T-cell (primary cell): ENCODE data around the gene MLXIPL. TPM values are rescaled to one million over a fixed set of nuclear protein-coding genes. Genes with fewer than 3 reads are reported as not detected.

Experiments
- ATAC-seq, 4 experiments: fragments of 200-7000 bp in 3 of 4; fragments of 150-1000 bp in 1 of 4; cut with Tn5 transposase; replicated peaks in 1 of 4; 1 replicate in 3 of 4; 2 replicates in 1 of 4; pipeline ENCODE4 v1.10.0; 2021; ENCODE audit warnings: moderate library complexity in 3 of 4, mild to moderate bottlenecking in 2 of 4, moderate number of reproducible peaks in 1 of 4
- CTCF ChIA-PET, 2 donors: fragments of 300-600 bp; sonication (Branson Sonifier 250); formaldehyde crosslinking; loops; one replicate each; lab custom pipeline; 2022; ENCODE audit warnings: antibody characterized with exemption in 2 of 2; lab: Charles Lee
- POLR2A ChIA-PET, 2 donors: fragments of 300-600 bp; sonication (Branson Sonifier 250); formaldehyde crosslinking; loops; one replicate each; lab custom pipeline; 2022; ENCODE audit warnings: antibody characterized with exemption in 2 of 2; lab: Charles Lee
- DNase-seq, 35 experiments: peaks; one replicate each; pipeline versions ENCODE4 v3.0.0 to v3.0.0-alpha.2; 2013 to 2023
- H3K27ac ChIP-seq: one replicate; pipeline ENCODE4 v1.5.1; 2013; ENCODE audit warnings: low read length
- H3K27me3 ChIP-seq, 2 experiments: replicated peaks in 1 of 2; 1 replicate in 1 of 2; 2 replicates in 1 of 2; pipeline versions ENCODE4 v1.6.1 to v1.7.0; 2013; ENCODE audit warnings: low read length in 1 of 2, mixed read lengths in 1 of 2; ENCODE audit not compliant: control insufficient read depth in 2 of 2, insufficient read depth in 2 of 2; ENCODE audit errors: extremely low read depth in 1 of 2
- H3K36me3 ChIP-seq, 2 donors: 1 replicate in 1 of 2; 2 replicates in 1 of 2; pipeline versions ENCODE4 v1.6.1 to v1.7.0; 2013; ENCODE audit warnings: low read length in 1 of 2; ENCODE audit not compliant: control insufficient read depth in 2 of 2, insufficient read depth in 1 of 2; ENCODE audit errors: extremely low read depth in 1 of 2
- H3K4me1 ChIP-seq, 2 experiments: 1 replicate in 1 of 2; 2 replicates in 1 of 2; pipeline versions ENCODE4 v1.6.1 to v1.7.0; 2013; ENCODE audit warnings: low read length in 2 of 2, mixed read lengths in 1 of 2; ENCODE audit not compliant: insufficient read depth in 2 of 2, control insufficient read depth in 1 of 2; ENCODE audit errors: extremely low read depth in 1 of 2
- H3K4me3 ChIP-seq, 2 donors: 1 replicate in 1 of 2; 2 replicates in 1 of 2; pipeline versions ENCODE4 v1.5.1 to v1.7.0; 2013; ENCODE audit warnings: mild to moderate bottlenecking in 2 of 2, low read length in 1 of 2, moderate library complexity in 1 of 2; ENCODE audit not compliant: control insufficient read depth in 1 of 2; ENCODE audit errors: extremely low read depth in 1 of 2
- H3K9me3 ChIP-seq: 2 replicates; pipeline ENCODE4 v1.7.0; 2013
- H3K27ac Mint-ChIP-seq, 2 donors: one replicate each; pipeline ENCODE4 v1.8.0; 2020 to 2021; ENCODE audit warnings: mild to moderate bottlenecking in 2 of 2, mixed read lengths in 2 of 2
- H3K27me3 Mint-ChIP-seq, 2 donors: one replicate each; pipeline ENCODE4 v1.8.0; 2021 to 2022; ENCODE audit warnings: mixed read lengths in 2 of 2
- H3K36me3 Mint-ChIP-seq: one replicate; pipeline ENCODE4 v1.8.0; 2021; ENCODE audit warnings: mixed read lengths
- H3K4me1 Mint-ChIP-seq, 3 donors: one replicate each; pipeline ENCODE4 v1.8.0; 2020 to 2022; ENCODE audit warnings: mixed read lengths in 3 of 3, mild to moderate bottlenecking in 1 of 3
- H3K4me3 Mint-ChIP-seq, 3 donors: one replicate each; pipeline ENCODE4 v1.8.0; 2020 to 2022; ENCODE audit warnings: mild to moderate bottlenecking in 3 of 3, mixed read lengths in 3 of 3, moderate library complexity in 3 of 3
- H3K9me3 Mint-ChIP-seq, 3 donors: one replicate each; pipeline ENCODE4 v1.8.0; 2020 to 2022; ENCODE audit warnings: mixed read lengths in 3 of 3
- WGBS: methylation state at CpG from one replicate; pipeline ENCODE4 v1.1.5; 2013; ENCODE audit warnings: missing lambda C conversion rate; ENCODE audit not compliant: insufficient coverage; 5-methylcytosine and 5-hydroxymethylcytosine counted together
- total RNA-seq, 35 experiments: library from RNA in 6 of 35; stranded (reverse) in 6 of 35; fragments of 120-200 nt in 1 of 35; gene quantifications; one replicate each; pipeline versions ENCODE4 v1.2.1 to v1.2.4 and lab custom pipeline; 2013 to 2026

MLXIPL gene, protein sequence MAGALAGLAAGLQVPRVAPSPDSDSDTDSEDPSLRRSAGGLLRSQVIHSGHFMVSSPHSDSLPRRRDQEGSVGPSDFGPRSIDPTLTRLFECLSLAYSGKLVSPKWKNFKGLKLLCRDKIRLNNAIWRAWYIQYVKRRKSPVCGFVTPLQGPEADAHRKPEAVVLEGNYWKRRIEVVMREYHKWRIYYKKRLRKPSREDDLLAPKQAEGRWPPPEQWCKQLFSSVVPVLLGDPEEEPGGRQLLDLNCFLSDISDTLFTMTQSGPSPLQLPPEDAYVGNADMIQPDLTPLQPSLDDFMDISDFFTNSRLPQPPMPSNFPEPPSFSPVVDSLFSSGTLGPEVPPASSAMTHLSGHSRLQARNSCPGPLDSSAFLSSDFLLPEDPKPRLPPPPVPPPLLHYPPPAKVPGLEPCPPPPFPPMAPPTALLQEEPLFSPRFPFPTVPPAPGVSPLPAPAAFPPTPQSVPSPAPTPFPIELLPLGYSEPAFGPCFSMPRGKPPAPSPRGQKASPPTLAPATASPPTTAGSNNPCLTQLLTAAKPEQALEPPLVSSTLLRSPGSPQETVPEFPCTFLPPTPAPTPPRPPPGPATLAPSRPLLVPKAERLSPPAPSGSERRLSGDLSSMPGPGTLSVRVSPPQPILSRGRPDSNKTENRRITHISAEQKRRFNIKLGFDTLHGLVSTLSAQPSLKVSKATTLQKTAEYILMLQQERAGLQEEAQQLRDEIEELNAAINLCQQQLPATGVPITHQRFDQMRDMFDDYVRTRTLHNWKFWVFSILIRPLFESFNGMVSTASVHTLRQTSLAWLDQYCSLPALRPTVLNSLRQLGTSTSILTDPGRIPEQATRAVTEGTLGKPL
- total RNA-seq (under 1 TPM in 3 of 5 donors, not detected in 2; 0.30 to 0.95 (median 0.58) TPM), total RNA-seq (lab: John Stamatoyannopoulos, UW) (0 to 0.24 (median 0) reads per million in 29 experiments)
- total RNA-seq (2013): not detected

DNA sequence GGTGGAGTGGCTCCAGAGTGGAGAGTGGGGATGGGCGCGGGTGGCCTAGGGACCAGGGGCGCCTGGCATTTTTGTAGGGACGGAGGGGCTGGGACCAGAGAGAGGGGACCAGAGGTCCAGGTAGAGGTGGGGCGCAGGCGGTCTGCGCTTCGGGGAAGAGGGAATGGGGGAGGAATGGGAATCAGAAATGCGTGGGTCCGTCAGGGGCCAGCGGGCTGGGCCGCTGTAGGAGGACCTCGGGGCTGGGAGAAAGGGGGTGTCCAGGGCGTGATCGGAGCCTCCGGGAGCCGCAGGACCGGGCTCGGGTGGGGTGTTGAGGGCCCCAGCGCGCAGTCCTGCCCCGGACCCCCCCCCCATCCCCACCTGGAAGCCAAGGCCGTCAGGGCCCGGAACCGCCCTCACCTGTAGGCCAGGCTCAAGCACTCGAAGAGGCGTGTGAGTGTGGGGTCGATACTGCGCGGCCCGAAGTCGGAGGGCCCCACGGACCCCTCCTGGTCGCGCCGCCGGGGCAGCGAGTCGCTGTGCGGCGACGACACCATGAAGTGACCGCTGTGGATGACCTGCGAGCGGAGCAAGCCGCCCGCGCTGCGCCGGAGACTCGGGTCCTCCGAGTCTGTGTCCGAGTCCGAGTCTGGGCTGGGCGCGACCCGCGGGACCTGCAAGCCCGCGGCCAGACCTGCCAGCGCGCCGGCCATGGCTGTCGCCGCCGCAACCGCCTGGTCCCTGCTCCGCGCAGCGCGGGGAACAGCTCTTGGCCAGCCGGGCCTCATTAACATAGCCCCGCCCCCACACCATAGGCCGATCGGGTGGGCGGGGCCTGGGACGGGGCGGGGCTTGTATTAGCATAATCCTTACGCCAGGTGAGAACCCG lies at the start of gene MLXIPL:
Gene MLXIPL, minus strand, starts transcription at position 725 of the 871 bp plus-strand sequence. Its CDS starts 30 bp downstream, at position 695.
- H3K27ac ChIP-seq: no peak within 1 kb of the TSS
- H3K9me3 ChIP-seq: no peaks in the 10 kb centered on the region
- H3K36me3 ChIP-seq: no peaks in the 10 kb centered on the region
- ATAC-seq: peak; percentile 68 to 93 (median 74)
- 10% methylated on average over 65 of the region's 80 CpGs for WGBS
- ChIA-PET CTCF (no interaction called here), POLR2A (interaction anchor here in 1 of 2 donors (0.6 kb wide), 1 partner anchor 74 kb away, joined by 3 read pairs; no protein-coding TSS in a partner anchor)
- Mint-ChIP-seq H3K27ac (no peak within 1 kb of the TSS), H3K4me3 (peak within 1 kb of the TSS; percentile 35 to 62 (median 41)), H3K27me3 (peaks cover 42 to 68% of the 10 kb centered on the region in 2 donors), H3K36me3 (no peaks in the 10 kb centered on the region), H3K9me3 (no peaks in the 10 kb centered on the region), H3K4me1 (peaks cover 4 to 13% (median 8%) of the 10 kb centered on the region in 3 donors)
- no peak within 1 kb of the TSS for H3K4me3 ChIP-seq
- peaks cover 0 to 20% of the 10 kb centered on the region in 2 experiments for H3K4me1 ChIP-seq
- DNase-seq: peak in 32 of 35 experiments; percentile 4 to 63 (median 38)
- H3K27me3 ChIP-seq: peaks cover 8 to 74% of the 10 kb centered on the region in 2 experiments

DNA sequence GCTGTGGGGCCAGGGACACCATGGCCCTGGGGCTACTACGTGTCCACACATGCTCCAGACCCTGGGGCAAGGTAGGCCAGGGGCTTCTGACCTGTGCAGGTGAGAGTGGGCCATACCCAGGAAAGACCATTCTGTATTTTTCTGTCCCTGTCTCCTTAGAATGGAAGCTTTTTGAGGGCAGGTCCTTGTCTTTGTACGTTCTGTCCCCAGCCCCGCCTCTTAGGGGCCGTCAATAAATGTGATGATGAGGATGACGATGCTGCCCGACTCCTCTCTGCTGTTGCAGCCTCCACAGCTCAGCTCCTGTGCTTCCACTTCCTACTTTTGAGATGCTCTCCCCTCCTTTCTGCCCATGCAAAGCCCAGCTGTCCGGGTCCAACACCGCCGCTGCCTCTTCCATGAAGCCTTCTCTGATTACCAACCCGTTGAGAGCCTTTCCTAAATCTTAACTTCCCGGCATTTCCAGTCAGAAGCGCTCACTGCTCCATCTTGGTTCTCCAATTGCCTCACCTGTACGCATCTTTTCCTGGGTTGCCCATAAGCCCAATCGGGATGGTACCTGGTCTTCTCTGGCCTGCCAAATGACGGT lies 47.6 kb upstream of the MLXIPL start:
- no peak overlapping the region for H3K27ac ChIP-seq
- H3K27ac Mint-ChIP-seq: no peak overlapping the region

GRCh38 chr7:73671322-73671661 lies 47.0 kb upstream of the MLXIPL start:
- DNase-seq (no peak), ATAC-seq (no peak)
- Mint-ChIP-seq H3K4me3 (no peak overlapping the region), H3K36me3 (no peaks in the 10 kb centered on the region), H3K27me3 (peaks cover 5 to 14% of the 10 kb centered on the region in 2 donors), H3K4me1 (peaks cover 5 to 9% (median 8%) of the 10 kb centered on the region in 3 donors), H3K9me3 (no peaks in the 10 kb centered on the region), H3K27ac (no peak overlapping the region)
- no peaks in the 10 kb centered on the region for H3K36me3 ChIP-seq
- 55% methylated on average over 4 of the region's 12 CpGs for WGBS
- no peak overlapping the region for H3K27ac ChIP-seq
- peaks cover 0 to 12% of the 10 kb centered on the region in 2 experiments for H3K4me1 ChIP-seq
- H3K4me3 ChIP-seq: no peak overlapping the region
- no peaks in the 10 kb centered on the region for H3K9me3 ChIP-seq
- ChIA-PET POLR2A (no interaction called here), CTCF (no interaction called here)
- H3K27me3 ChIP-seq: peaks cover 0 to 42% of the 10 kb centered on the region in 2 experiments

More for the DNA sequence above, 47.6 kb upstream of the MLXIPL start:
- H3K27me3 ChIP-seq: peaks cover 0 to 38% of the 10 kb centered on the region in 2 experiments
- H3K9me3 ChIP-seq: no peaks in the 10 kb centered on the region
- Mint-ChIP-seq H3K9me3 (no peaks in the 10 kb centered on the region), H3K4me3 (no peak overlapping the region), H3K27me3 (peaks cover 5 to 14% of the 10 kb centered on the region in 2 donors), H3K4me1 (peaks cover 5 to 9% (median 8%) of the 10 kb centered on the region in 3 donors), H3K36me3 (no peaks in the 10 kb centered on the region)
- H3K4me3 ChIP-seq: no peak overlapping the region
- ATAC-seq (no peak), DNase-seq (no peak)
- H3K4me1 ChIP-seq: peaks cover 0 to 12% of the 10 kb centered on the region in 2 experiments
- POLR2A ChIA-PET: no interaction called here
- no peaks in the 10 kb centered on the region for H3K36me3 ChIP-seq
- CTCF ChIA-PET: no interaction called here
- WGBS: 86% methylated on average over 11 of the region's 15 CpGs

DNA sequence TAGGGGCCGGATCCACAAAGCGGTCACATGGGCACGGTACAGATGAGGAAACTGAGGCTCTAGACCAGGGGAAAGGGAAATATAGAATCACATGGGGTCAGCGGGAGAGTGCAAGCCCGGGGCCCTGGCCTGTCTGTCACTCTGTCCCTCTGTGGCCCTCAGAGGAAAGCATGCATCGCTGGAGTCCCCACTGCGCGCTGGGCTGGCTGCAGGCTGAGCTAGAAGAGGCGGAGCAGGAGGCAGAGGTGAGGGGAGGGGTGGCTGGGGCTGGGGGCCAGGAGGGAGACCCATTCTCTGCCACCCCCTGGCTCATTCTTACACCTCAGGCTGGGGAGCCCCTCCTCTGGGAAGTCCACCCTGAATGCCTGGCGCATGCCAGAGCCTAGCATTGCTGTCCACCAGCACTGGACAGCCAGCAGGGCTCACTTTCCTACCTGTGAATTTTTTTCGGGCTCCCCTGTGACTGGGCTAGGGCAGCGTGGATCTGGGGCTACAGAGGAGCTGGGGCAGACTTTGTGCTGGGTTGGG lies 45.6 kb upstream of the MLXIPL start:
- Histone ChIP-seq H3K27ac (no peak overlapping the region), H3K4me1 (peaks cover 0 to 12% of the 10 kb centered on the region in 2 experiments), H3K27me3 (peaks cover 4 to 56% of the 10 kb centered on the region in 2 experiments), H3K4me3 (no peak overlapping the region), H3K36me3 (no peaks in the 10 kb centered on the region), H3K9me3 (no peaks in the 10 kb centered on the region)
- ChIA-PET POLR2A (no interaction called here), CTCF (interaction anchor here in 1 of 2 donors (0.6 kb wide), 1 partner anchor 483 kb away, joined by 7 read pairs; no protein-coding TSS in a partner anchor)
- H3K4me1 Mint-ChIP-seq: peaks cover 5 to 13% (median 8%) of the 10 kb centered on the region in 3 donors
- DNase-seq (no peak), ATAC-seq (no peak)
- peaks cover 5 to 24% of the 10 kb centered on the region in 2 donors for H3K27me3 Mint-ChIP-seq
- 70% methylated on average over 6 of the region's 12 CpGs for WGBS
- peak overlapping the region in 1 of 3 donors; percentile 6 for H3K4me3 Mint-ChIP-seq
- H3K36me3 Mint-ChIP-seq: no peaks in the 10 kb centered on the region
- no peaks in the 10 kb centered on the region for H3K9me3 Mint-ChIP-seq
- no peak overlapping the region for H3K27ac Mint-ChIP-seq

DNA sequence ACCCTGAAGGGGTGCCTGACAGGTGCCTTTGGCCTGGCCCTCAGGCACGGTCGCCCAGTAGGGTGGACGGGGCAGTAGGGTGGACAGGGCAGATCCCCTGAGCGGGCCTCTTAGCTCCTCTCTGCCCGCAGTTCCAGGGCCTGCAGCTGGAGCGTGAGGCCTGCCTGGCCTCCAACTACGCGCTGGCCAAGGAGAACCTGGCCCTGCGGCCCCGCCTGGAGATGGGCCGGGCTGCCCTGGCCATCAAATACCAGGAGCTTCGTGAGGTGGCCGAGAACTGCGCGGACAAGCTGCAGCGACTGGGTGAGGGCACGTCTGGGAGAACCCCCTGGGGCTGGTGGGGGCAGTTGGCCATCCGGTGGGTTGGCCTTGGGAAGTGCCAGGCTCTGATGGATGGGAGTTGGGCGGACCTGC lies 45.0 kb upstream of the MLXIPL start:
- POLR2A ChIA-PET: no interaction called here
- no peaks in the 10 kb centered on the region for H3K9me3 ChIP-seq
- no peaks in the 10 kb centered on the region for H3K36me3 ChIP-seq
- H3K27me3 ChIP-seq: peaks cover 4 to 62% of the 10 kb centered on the region in 2 experiments
- DNase-seq: no peak
- H3K27ac ChIP-seq: no peak overlapping the region
- peaks cover 0 to 12% of the 10 kb centered on the region in 2 experiments for H3K4me1 ChIP-seq
- no peak overlapping the region for H3K4me3 ChIP-seq
- Mint-ChIP-seq H3K9me3 (no peaks in the 10 kb centered on the region), H3K27ac (no peak overlapping the region), H3K4me1 (peaks cover 5 to 13% (median 8%) of the 10 kb centered on the region in 3 donors), H3K36me3 (no peaks in the 10 kb centered on the region), H3K27me3 (peaks cover 10 to 30% of the 10 kb centered on the region in 2 donors), H3K4me3 (peak overlapping the region in 1 of 3 donors; percentile 63)
- ATAC-seq: no peak
- CTCF ChIA-PET: no interaction called here
- whole genome bisulfite sequencing: 77% methylated on average over 18 of the region's 19 CpGs
